K562 (cell line): ENCODE measurements around the gene MFSD6.
A peak's percentile ranks its signal among the peaks of the same experiment; 100 is the strongest.

Source experiments
- EZH2 ChIP-seq: IDR thresholded peaks from 2 replicates; pipeline ENCODE4 v1.6.1; 2012; ENCODE audit warnings: low read depth, mild to moderate bottlenecking, inconsistent platforms, low read length, borderline replicate concordance
- GABPA ChIP-seq: fragments of 200-800 bp; sonication (Bioruptor generic); conservative IDR thresholded peaks from 2 replicates; pipeline ENCODE4 v1.6.1; 2016; ENCODE audit warnings: low read depth, missing genetic modification characterization, missing compliant biosample characterization
- L3MBTL2 ChIP-seq: fragments of 450-650 bp; IDR thresholded peaks from 2 replicates; pipeline ENCODE4 v1.6.1; 2016; ENCODE audit warnings: mild to moderate bottlenecking, moderate library complexity
- MYC ChIP-seq, 2 experiments: fragments of 250-450 bp in 1 of 2; sonication (Bioruptor Pico) in 1 of 2; IDR thresholded peaks; 2 replicates each; pipeline versions ENCODE4 v1.5.1 to v1.6.1; 2012 to 2021; ENCODE audit warnings: low read depth in 2 of 2, borderline replicate concordance in 1 of 2, improper control_type of control experiment in 1 of 2, low read length in 1 of 2, mild to moderate bottlenecking in 1 of 2, moderate library complexity in 1 of 2
- NCOA6 ChIP-seq: fragments of 450-650 bp; IDR thresholded peaks from 2 replicates; pipeline ENCODE4 v1.6.1; 2017; ENCODE audit warnings: mild to moderate bottlenecking
- PURB ChIP-seq: sonication (generic); formaldehyde crosslinking; IDR thresholded peaks from 2 replicates; pipeline ENCODE4 v1.9.0; 2021; ENCODE audit warnings: low read depth, mild to moderate bottlenecking, missing genetic modification reagents
- SIX5 ChIP-seq, 2 experiments: IDR thresholded peaks; 2 replicates each; pipeline ENCODE4 v1.6.1; 2011; ENCODE audit warnings: low read length in 2 of 2, borderline replicate concordance in 1 of 2, low read depth in 1 of 2, mild to moderate bottlenecking in 1 of 2, moderate library complexity in 1 of 2; ENCODE audit not compliant: insufficient read depth in 1 of 2
- ZNF445 ChIP-seq: fragments of 250-450 bp; sonication (Bioruptor Pico); IDR thresholded peaks from 2 replicates; pipeline ENCODE4 v1.4.0; 2020; ENCODE audit warnings: low read depth, mild to moderate bottlenecking, moderate library complexity

DNA sequence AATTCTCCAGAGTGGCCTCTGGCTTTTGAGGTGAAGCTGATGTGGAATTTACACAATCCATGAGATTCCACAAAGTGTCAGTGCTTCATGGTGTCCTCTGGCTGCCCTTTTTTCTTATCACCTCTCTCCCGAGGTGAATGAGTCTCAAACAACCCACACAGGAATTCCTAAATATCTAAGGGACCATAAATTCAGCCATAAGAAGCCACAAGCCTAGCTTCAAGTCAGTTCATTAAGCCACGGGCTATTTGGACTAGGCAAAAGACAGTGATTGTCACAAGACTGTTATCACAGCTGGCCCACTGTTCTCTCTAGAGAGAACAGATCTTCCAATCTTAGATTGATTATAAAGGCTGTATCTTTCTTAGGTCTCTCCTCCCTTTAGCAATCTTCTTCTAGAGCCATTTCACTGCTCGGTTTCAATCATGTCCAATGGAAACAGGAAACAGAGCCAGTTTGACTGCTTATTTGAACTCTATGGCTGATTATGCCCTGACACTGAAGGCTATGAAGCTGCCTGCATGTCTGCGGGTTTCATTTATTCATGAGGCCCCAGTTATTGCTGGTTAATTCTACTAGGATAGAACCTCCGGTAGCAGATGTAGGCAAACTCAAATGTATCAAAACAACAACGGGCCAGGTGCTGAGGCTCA, 122.2 kb downstream of the MFSD6 start:
- TF ChIP-seq GABPA (tag), result no peak
- TF ChIP-seq NCOA6, result no peak
- no peak for TF ChIP-seq EZH2
- TF ChIP-seq L3MBTL2, result peak; percentile 72
- no peak for TF ChIP-seq ZNF445 (CRISPR knock-in tag)
- TF ChIP-seq MYC (IDR thresholded peaks at IDR 0.05; ENCODE audit: low read depth, low read length), result no peak
- no peak for TF ChIP-seq MYC (CRISPR knock-in tag; IDR thresholded peaks at IDR 0.05; ENCODE audit: borderline replicate concordance, low read depth)
- TF ChIP-seq PURB, result no peak
- TF ChIP-seq SIX5 (IDR thresholded peaks at IDR 0.05; ENCODE audit: borderline replicate concordance in 1 of 2, insufficient read depth in 1 of 2, low read depth in 1 of 2, low read length in 2 of 2), result no peak
